Stimulated activated CD4-positive, alpha-beta T cell treated with anti-CD3 and anti-CD28 coated beads, Interleukin-15, amount 100 ng/mL, for 1 hour (primary cell): ENCODE results near the gene KLHL11.
"Not testable (repeated sequence)": the region's sequence is repeated elsewhere in the genome, so short reads cannot be mapped to it uniquely, and the experiment has no call there.

Experiments
- DNase-seq, 2 donors: peaks; one replicate each; pipeline ENCODE4 v3.0.0-alpha.2; 2020; ENCODE audit warnings: low read depth in 1 of 2, low spot score in 1 of 2

Gene KLHL11

DNA sequence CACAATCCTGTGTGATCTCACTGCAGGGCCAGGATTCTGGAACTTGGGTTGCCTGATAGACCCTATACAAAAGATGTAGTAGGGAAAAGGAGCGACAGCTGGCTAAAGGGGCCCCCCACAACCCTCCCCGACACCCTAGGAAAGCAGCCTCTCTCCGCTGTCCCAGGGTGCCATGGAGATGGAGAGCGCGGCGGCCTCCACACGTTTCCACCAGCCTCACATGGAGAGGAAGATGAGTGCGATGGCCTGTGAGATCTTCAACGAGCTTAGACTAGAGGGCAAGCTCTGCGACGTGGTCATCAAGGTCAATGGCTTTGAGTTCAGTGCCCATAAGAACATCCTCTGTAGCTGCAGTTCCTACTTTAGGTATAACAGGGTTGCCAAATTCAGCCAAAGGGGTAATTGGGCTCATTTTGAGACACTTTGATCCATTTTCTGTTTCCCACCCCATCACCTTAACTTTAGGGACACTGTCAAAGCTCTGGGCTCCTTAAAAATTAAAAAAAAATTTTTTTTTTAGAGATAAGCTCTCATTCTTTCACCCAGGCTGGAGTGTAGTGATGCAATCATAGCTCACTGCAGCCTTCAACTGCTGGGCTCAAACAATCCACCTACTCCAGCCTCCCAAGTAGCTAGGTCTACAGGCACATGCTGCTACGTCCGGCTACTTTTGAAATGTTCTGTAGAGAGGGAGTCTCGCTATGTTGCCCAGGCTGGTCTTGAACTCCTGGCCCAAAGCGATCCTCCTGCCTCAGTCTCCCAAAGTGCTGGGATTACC is 27.3 kb downstream of the KLHL11 start, which contains the start of gene KLHL10:
TSS of gene KLHL10 (plus strand) at position 65 of the 778 bp plus-strand sequence. CDS start at position 173, 108 bp downstream.
- no peak for DNase-seq

DNA sequence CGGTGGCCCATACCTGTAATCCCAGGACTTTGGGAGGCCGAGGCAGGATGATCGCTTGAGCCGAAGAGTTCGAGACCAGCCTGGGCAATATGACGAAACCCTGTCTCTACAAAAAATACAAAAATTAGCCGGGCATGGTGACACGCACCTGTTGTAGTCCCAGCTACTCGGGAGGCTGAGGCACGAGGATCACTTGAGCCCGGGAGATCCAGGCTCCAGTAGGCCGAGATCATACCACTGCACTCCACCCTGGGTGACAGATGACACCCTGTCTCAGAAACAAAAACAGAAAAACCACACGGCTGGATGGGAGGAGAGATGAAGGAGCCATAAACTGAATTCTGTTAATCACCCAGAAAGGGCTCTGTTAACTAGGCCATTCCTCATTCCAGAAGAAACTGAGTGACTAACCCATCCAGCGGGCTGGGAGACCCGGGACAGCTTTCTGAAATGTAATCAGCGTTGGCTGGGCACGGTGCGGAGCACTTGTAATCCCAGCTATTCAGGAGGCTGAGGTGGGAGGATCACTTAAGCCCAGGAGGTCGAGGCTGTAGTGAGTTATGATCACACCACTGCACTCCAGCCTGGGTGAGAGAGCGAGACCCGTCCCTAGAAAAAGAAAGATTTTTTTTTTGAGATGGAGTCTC is 28.6 kb downstream of the KLHL11 start:
- DNase-seq: no peak

DNA sequence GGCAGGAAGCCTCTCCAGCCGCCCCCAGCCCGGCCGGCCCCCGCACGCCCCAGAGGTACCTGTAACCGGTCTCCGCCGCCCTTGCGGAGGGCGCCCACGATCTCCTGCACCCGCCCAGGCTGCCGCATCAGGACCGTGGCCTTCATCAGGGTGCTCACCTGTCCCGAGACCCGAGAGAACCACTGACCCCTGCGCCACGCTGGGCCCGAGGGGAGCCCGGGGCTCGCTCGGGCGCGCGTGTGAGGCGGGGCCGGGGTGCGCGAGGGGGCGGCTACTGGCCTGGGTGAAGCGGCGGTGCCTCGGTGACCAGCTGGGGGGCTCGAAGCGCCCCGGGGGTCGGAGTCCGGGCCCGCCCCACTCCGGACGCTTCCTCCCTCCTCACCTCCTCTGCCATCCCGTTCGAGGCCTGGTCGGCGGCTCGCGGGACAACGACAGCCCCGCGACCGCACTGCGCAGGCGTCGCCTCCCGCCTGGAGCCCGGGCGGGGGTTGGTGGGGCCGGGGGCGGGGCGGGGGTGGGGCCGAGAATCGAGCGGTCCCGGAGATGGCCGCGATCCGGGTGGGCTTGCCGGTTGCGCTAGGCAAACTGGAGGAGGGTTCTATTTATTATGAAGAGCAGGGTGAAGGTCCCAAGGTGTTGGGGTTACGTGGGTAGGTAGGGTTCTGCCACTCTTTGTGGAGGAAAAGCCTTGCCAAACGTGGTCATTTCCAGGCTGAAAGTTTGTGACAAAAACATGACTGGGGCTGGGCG is 29.2 kb downstream of the KLHL11 start, which contains the start of gene NT5C3B:
TSS of gene NT5C3B (minus strand) at position 433 of the 750 bp plus-strand sequence. CDS start at position 394, 39 bp downstream.
- peak; percentile 8 to 38 for DNase-seq

DNA sequence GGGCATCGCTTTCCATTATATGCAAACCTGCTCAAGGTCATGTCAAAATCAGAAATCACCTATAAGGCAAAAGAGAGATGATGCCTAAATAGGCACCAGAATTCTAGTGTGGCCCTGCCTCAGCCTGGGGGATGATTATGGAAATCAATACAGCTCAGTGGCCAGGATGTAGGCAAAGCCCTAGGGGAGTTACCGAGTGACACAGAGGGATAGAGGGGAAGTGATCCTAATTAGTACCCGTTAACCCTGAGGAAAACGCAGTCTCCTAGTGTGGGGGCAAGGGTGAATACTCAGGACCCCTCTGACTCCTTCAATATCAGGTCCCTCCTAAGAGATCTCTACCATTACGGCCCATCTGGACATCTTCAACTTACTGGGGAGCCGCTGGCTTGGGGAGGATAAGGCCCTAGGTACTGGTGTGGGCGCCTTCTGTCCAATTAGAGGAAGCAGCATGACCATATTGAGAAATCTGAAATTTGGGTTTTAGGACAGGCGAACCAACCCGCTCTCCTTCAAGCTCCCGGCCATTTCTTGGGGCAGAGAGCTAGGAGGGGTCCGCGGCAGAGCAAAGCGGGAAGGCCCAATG is 29.9 kb downstream of the KLHL11 start:
- DNase-seq: no peak

DNA sequence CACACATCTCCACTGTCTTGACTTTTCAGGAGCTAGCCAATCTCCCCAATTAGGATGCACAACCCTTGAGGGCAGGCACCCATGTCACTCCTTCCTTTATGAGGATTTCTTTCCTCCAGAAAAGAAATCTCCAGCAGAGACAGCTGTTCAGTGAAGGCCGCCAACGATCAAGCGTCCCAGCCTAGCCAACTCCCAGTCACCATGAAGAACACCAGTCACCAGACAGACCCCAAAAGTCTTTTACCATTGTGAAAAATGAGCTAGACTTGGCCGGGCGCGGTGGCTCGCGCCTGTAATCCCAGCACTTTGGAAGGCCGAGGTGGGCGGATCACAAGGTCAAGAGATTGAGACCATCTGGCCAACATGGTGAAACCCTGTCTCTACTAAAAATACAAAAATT is 35.3 kb downstream of the KLHL11 start:
- not testable (repeated sequence) for DNase-seq

DNA sequence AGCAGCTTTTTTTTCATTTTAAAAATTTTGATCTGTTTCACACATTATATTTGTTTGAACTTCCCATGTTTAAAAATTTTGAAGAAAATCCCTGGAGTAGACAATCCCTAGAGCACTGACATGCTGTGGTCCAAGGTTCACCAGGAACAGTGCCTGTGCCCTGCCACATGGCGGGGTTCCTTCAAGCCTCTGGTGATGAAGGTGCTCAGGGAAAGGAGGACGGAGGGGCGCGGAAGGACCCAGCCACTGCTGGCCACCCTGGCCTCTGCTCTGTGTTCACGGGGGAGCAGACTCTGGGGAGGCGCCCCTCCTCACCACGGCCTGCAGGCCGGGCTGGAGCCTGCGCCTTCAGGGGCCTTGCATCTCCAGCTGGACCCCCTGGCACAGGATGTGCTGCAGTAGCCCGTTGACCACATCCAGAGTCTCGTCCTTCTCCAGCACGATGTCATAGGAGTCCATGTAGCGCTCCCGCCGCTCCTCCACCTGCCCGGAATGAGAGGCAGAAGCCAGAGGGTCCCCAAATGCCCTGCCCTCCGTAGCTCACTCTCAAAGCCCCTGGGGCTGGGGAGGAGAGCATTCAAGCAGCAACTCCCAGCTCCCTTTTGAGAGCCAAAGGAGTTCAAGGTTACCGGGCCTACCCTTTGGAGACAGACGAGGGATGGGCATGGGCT is 39.9 kb downstream of the KLHL11 start:
- DNase-seq: no peak

DNA sequence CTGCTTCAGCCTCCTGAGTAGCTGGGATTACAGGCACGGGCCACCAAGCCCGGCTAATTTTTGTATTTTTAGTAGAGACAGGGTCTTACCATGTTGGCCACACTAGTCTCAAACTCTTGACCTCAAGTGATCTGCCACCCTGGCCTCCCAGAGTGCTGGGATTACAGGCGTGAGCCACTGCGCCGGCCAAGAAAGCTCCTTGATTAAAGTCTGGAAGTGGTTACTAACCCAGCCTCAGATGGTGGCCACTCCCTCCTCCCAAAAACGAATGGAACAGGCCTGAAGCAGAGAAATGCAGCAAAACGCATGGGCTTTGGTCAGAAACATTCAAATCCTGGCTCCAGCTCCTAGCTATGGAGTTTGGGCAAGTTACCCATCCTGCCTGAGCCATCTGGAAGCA is 41.1 kb downstream of the KLHL11 start:
- DNase-seq: no peak

DNA sequence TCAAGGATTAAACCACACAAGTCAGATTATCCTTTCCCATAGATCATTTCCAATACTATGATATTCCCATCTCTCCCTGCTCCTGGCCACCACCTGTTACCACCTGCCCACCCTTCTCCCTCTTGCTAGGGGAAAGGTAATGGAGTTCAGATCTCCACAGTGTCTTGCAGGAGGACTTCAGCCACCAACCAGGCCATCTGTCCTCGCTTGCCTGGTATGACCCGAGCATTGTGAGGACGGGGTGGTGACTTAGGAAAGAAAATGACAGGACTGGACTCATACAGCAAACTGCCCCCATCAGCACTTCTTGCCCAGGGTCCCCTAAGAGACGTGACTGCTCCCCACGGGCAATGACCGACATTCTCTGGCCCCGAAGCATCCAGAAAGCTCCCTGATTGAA is 41.6 kb downstream of the KLHL11 start:
- DNase-seq: no peak

DNA sequence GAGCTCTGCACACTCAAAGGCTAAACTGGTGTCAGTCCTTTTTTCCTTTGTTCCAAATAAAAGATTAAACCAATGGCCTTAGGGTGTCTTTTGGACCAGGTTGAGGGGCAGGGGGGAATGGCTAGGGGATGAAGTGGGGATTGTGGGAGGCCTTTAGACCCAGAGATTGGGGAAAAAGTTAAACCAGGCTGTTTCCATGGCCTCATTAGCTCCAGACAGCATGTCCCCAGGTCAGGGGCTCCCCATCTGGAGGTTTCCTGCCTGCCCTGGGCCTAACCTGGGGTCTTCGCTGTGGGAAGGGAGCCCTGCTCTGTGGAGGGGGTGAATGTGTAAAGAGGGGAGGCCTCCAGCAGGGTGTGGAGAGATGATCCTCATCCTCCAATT is 42.1 kb downstream of the KLHL11 start:
- DNase-seq: no peak

DNA sequence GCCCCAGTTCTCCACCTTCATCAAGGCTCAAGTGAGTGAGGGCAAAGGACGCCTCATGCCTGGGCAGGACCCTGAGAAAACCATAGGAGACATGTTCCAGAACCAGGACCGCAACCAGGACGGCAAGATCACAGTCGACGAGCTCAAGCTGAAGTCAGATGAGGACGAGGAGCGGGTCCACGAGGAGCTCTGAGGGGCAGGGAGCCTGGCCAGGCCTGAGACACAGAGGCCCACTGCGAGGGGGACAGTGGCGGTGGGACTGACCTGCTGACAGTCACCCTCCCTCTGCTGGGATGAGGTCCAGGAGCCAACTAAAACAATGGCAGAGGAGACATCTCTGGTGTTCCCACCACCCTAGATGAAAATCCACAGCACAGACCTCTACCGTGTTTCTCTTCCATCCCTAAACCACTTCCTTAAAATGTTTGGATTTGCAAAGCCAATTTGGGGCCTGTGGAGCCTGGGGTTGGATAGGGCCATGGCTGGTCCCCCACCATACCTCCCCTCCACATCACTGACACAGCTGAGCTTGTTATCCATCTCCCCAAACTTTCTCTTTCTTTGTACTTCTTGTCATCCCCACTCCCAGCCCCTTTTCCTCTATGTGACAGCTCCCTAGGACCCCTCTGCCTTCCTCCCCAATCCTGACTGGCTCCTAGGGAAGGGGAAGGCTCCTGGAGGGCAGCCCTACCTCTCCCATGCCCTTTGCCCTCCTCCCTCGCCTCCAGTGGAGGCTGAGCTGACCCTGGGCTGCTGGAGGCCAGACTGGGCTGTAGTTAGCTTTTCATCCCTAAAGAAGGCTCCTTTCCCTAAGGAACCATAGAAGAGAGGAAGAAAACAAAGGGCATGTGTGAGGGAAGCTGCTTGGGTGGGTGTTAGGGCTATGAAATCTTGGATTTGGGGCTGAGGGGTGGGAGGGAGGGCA is 42.7 kb downstream of the KLHL11 start:
- DNase-seq: no peak

DNA sequence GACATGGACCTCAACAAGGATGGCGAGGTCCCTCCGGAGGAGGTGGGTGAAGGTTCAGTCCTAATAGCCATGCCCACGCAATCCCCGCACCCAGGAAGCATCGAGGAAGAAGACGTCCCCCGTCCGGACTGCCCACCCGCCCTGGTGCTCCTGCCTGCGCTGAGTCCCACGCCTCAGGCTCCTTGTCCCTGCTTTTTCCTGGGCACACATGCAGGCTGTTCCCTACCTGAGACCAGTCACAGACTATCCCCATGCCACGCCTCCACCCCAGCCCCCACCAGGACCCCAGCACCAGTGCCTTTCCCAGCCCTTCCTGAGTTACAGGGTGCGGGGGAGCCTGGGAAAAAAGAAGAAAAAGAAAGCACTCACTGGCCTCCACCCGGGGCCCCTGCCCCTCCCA is 43.4 kb downstream of the KLHL11 start:
- no peak for DNase-seq

DNA sequence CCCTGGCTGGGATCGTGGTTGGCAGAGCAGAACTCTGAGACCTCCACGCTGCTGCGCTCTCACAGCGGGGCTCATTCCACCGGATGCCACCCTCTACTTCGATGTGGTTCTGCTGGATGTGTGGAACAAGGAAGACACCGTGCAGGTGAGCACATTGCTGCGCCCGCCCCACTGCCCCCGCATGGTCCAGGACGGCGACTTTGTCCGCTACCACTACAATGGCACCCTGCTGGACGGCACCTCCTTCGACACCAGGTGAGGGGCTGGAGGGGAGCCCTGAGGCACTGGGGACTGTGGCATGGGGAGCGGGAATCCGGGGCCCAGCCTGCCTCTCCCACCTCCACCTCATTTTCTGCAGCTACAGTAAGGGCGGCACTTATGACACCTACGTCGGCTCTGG is 47.2 kb downstream of the KLHL11 start:
- no peak for DNase-seq

DNA sequence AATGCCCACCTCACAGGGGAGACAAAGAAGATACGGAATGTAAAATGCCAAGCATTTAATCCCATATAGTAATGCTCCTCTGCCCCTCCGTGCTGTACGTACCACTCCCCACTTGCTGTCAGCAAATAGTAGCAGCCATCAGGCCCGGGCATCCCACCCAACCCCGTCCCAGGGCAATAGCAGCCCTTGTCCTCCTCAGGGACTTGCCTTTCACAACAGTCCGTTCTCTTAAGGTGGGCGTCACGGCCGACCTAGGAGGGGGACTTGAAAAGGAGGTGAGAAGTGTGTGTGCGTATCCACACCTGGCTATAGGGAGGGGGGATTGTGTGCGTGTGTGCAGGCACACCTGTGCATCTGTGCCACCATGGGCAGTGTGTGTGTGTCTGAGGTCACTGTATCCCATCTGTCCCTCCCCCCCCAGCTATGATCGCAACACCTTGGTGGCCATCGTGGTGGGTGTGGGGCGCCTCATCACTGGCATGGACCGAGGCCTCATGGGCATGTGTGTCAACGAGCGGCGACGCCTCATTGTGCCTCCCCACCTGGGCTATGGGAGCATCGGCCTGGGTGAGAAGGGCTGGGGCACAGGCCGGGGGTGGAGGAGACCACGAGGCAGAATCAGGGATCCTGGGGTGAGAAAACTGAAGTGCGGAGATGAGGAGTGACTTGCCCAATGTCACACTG is 48.4 kb downstream of the KLHL11 start:
- no peak for DNase-seq

DNA sequence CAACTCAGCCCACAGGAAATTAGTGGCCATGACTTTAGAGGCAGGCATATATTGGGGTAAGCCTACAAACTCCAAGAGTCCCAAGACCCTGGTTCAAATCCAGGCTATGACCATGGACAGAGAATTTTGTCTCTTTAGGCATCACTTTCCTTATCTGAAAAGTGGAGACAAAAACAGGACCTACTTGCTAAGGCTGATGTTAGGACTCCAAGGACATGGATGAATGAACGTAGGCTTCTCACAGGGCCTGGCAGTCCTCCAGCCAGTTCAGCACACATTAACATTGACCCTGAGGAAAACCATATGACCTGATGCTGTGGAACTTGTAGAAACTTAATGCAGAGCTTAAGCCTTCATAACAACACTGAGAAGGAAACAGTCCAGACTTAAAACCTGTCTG is 51.0 kb downstream of the KLHL11 start:
- no peak for DNase-seq

DNA sequence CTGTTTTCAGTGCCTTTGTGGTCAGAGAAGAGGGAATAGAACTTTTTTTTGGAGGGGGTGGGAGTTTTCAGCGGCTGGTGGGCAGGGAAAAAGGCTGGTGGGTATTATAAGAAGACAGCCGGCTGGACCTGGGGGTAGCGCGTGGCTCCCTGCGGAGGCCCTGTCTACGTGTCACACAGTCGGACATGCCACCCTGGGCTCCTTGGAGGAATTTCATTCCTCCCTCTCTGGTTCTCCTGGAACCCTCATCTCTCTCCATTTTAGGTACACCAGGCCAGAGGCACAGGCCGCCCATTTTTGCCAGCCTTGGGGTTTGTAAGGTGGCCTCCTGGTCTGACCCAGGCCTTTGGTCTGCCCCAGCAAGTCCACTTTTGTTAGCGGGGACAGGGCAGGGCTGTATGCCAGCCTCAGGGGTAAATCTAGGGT is 51.5 kb downstream of the KLHL11 start:
- no peak for DNase-seq

DNA sequence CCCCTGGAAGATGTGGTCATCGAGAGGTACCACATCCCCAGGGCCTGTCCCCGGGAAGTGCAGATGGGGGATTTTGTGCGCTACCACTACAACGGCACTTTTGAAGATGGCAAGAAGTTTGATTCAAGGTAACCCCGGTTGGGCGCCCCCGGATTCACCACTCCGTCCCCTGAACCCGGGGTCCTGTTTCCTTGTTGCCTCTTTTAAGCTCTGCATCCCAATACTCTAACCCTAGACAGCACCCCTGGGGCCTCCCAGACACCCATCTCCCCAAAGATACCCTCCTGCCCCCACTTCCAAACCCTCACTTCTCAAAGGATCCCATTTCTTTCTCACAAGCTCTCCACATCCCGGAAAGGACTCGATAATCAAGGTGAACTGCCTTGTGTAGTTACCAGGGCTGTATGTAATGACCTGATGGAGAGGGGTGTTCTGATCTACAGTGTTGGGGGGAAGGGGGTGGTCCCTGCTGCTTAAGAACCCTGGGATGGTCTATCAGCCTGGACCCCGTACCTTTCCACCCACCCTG is 52.0 kb downstream of the KLHL11 start:
- no peak for DNase-seq

DNA sequence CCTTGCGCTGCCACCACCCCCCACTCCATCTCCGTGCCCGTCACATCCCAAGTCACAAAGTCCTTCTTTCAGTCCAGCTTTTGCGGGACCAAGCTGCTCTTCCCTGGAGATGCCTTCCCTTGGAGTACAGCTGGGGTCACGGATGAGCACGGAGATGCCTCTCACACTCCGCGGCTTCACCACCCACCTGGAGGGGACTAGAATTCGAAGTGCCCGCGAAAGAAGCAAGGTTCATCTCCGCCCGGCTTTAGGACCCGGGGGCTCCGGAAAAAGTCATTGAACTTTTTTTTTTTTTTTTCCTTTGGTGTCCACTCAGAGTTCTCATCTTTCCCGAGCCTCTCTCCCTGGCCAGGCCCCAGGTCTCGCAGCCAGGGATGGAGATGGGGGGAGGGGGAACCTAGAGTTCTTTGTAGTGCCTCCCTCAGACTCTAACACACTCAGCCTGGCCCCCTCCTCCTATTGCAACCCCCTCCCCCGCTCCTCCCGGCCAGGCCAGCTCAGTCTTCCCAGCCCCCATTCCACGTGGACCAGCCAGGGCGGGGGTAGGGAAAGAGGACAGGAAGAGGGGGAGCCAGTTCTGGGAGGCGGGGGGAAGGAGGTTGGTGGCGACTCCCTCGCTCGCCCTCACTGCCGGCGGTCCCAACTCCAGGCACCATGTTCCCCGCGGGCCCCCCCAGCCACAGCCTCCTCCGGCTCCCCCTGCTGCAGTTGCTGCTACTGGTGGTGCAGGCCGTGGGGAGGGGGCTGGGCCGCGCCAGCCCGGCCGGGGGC is 52.7 kb downstream of the KLHL11 start, which contains the start of gene FKBP10:
TSS of gene FKBP10 (plus strand) at position 624 of the 771 bp plus-strand sequence. CDS start at position 655, 31 bp downstream.
- peak in 1 of 2 donors; percentile 17 for DNase-seq
